Measurements from ENCODE around the gene CTSH.

Gene CTSH

GRCh38 chr15:78991476-78991875 lies 46.6 kb upstream of the CTSH start:
- Mint-ChIP-seq H3K4me1 (peaks cover 14% of the 10 kb centered on the region), H3K9me3 (no peaks in the 10 kb centered on the region), H3K27ac (no peak overlapping the region), H3K4me3 (no peak overlapping the region), H3K27me3 (ENCODE audit: low read depth, poor library complexity) (no peaks in the 10 kb centered on the region), H3K36me3 (ENCODE audit: low read depth) (no peaks in the 10 kb centered on the region)
- no peak for TF ChIP-seq CTCF (IDR thresholded peaks at IDR 0.05)
- DNase-seq = no peak

GRCh38 chr15:78990278-78990677 lies 45.4 kb upstream of the CTSH start:
- Mint-ChIP-seq H3K27me3 (ENCODE audit: low read depth, poor library complexity) (no peaks in the 10 kb centered on the region), H3K9me3 (no peaks in the 10 kb centered on the region), H3K4me1 (peaks cover 6% of the 10 kb centered on the region), H3K27ac (no peak overlapping the region), H3K36me3 (ENCODE audit: low read depth) (no peaks in the 10 kb centered on the region), H3K4me3 (no peak overlapping the region)
- DNase-seq = no peak
- no peak for TF ChIP-seq CTCF (IDR thresholded peaks at IDR 0.05)

GRCh38 chr15:78989701-78990240 lies 44.9 kb upstream of the CTSH start:
- TF ChIP-seq CTCF (IDR thresholded peaks at IDR 0.05) = no peak
- no peaks in the 10 kb centered on the region for H3K9me3 Mint-ChIP-seq
- peaks cover 6% of the 10 kb centered on the region for H3K4me1 Mint-ChIP-seq
- H3K27me3 Mint-ChIP-seq (ENCODE audit: low read depth, poor library complexity) = no peaks in the 10 kb centered on the region
- DNase-seq = no peak
- H3K36me3 Mint-ChIP-seq (ENCODE audit: low read depth) = no peaks in the 10 kb centered on the region
- H3K27ac Mint-ChIP-seq = no peak overlapping the region
- H3K4me3 Mint-ChIP-seq = no peak overlapping the region

- Mint-ChIP-seq H3K27ac (no peak overlapping the region), H3K4me3 (no peak overlapping the region), H3K36me3 (ENCODE audit: low read depth) (no peaks in the 10 kb centered on the region), H3K27me3 (ENCODE audit: low read depth, poor library complexity) (peaks cover 4% of the 10 kb centered on the region), H3K4me1 (peaks cover 6% of the 10 kb centered on the region), H3K9me3 (no peaks in the 10 kb centered on the region)
- DNase-seq = no peak
- TF ChIP-seq CTCF (IDR thresholded peaks at IDR 0.05) = no peak
Observed at GRCh38 chr15:78988361-78988911, 43.6 kb upstream of the CTSH start.

GRCh38 chr15:78987556-78988360 lies 42.9 kb upstream of the CTSH start:
- Mint-ChIP-seq H3K27ac (no peak overlapping the region), H3K4me1 (no peaks in the 10 kb centered on the region), H3K36me3 (ENCODE audit: low read depth) (no peaks in the 10 kb centered on the region), H3K9me3 (no peaks in the 10 kb centered on the region), H3K4me3 (no peak overlapping the region), H3K27me3 (ENCODE audit: low read depth, poor library complexity) (peaks cover 4% of the 10 kb centered on the region)
- no peak for DNase-seq
- no peak for TF ChIP-seq CTCF (IDR thresholded peaks at IDR 0.05)
